ENCODE measurements around the gene CNTN4. TPM values are rescaled to one million over a fixed set of nuclear protein-coding genes. Genes with fewer than 3 reads are reported as not detected.

Gene CNTN4
- total RNA-seq, 6 experiments from 2014 or later = not detected

DNA sequence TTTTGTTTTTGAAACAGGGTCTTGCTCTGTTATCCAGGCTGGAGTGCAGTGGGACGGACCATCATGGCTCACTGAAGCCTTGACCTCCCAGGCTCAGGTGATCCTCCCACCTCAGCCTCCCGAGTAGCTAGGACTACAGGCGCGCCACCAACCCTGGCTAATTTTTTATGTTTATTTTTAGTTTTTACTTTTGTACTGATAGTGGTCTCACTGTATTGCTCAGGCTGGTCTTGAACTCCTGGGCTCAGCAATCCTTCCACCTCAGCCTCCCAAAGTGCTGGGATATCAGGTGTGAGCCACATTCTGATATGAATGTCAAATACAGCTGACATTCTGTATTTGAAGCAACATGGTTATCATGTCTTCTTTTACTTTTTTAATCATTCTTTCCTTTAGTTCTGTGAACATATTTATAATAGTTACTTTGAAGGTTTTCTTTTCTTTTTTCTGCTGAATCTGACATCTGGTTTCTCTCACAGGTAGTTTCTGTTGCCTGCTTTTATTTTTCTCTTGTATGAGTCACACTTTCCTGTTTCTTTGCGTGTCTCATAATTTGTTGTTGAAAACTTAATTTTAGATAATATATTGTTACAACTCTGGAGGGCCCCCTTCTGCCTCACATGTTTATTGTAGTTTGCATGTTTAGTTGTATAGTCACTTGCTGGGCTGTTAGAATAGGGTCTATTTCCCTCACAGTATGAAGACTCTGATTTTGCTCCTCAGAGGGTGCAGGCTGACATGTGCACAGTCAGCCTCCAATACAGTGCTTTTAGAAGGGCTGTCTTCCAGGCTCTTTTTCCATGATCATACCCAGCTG, 8.4 kb upstream of the CNTN4 start:
- Mint-ChIP-seq H3K4me3 (no peak overlapping the region), H3K9me3 (peaks cover 41% of the 10 kb centered on the region), H3K27me3 (ENCODE audit: insufficient read depth) (no peaks in the 10 kb centered on the region; the same call in 1 of the 2 replicates), H3K4me1 (ENCODE audit: low read depth) (no peaks in the 10 kb centered on the region), H3K27ac (no peak overlapping the region), H3K36me3 (ENCODE audit: low read depth) (0 out of 2 replicates have a peak, but pooled peaks cover 4% of the 10 kb centered on the region)
- no peak for DNase-seq
- TF ChIP-seq, protein P1, sequence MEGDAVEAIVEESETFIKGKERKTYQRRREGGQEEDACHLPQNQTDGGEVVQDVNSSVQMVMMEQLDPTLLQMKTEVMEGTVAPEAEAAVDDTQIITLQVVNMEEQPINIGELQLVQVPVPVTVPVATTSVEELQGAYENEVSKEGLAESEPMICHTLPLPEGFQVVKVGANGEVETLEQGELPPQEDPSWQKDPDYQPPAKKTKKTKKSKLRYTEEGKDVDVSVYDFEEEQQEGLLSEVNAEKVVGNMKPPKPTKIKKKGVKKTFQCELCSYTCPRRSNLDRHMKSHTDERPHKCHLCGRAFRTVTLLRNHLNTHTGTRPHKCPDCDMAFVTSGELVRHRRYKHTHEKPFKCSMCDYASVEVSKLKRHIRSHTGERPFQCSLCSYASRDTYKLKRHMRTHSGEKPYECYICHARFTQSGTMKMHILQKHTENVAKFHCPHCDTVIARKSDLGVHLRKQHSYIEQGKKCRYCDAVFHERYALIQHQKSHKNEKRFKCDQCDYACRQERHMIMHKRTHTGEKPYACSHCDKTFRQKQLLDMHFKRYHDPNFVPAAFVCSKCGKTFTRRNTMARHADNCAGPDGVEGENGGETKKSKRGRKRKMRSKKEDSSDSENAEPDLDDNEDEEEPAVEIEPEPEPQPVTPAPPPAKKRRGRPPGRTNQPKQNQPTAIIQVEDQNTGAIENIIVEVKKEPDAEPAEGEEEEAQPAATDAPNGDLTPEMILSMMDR (IDR thresholded peaks at IDR 0.05) = no peak

DNA sequence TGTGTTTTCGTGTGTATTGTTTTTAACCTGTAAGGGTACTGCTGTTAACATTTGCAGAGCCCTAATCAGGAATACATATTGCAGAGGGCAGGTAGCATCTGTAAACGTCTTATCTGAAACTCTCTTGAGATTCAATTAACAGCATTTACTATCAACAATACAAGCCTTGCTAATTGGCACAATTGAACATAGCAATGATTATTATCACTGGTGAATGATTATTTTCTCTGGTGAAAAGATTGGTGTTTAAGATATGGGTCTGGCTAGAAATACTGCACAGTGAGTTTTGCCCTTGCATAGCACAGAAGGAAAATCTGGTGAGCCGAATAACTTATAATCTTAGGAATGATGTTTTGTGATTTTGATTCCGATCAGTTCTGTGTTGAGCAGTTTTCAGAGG, 5.9 kb upstream of the CNTN4 start:
- Mint-ChIP-seq H3K36me3 (ENCODE audit: low read depth) (0 out of 2 replicates have a peak, but pooled peaks cover 4% of the 10 kb centered on the region), H3K27ac (no peak overlapping the region), H3K9me3 (peaks cover 28% of the 10 kb centered on the region), H3K27me3 (ENCODE audit: insufficient read depth) (peaks cover 3% of the 10 kb centered on the region), H3K4me3 (no peak overlapping the region), H3K4me1 (ENCODE audit: low read depth) (no peaks in the 10 kb centered on the region)
- TF ChIP-seq, protein P1 (IDR thresholded peaks at IDR 0.05) = no peak
- DNase-seq = no peak

DNA sequence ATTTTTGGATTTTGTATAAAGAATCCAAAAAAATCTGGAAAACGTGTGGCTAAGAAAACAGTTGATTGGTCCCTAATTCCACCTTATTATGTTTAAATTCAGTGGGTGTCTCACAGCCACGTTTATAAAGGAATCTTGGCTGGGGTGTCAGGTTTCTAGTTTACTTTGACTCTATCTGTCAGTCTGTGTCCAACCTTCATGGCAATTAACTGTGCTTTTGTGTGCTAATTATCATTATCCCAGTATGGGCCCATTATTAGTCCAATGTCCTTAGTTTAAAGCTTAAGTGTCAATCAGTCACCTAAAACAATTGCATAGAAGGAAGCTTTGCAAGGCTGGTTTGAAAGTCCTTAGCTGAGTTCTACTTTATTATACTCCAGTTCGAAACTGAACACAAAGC, 3.7 kb upstream of the CNTN4 start:
- Mint-ChIP-seq H3K4me3 (no peak overlapping the region), H3K27ac (no peak overlapping the region)
- TF ChIP-seq, protein P1 (IDR thresholded peaks at IDR 0.05) = no peak

DNA sequence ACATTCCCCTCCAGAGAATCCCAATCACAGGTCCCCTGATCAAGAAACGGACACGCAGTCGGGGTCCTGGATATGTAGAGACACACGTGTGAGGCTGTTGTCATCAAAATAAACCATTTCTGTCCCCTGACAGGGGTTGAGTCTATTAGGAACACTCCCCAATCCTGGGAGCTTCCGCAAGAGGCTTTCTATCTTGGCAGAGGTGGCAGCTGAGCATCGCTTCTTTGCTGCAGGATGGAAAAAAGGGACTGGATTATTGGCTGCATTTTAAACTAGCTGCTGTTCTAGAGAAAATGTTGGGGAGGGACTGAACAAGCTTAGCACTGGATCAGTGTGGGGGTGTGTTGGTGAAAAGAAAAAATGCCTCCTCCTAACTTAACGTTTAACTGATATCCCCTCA, 2.5 kb upstream of the CNTN4 start:
- H3K4me1 Mint-ChIP-seq (ENCODE audit: low read depth) = no peaks in the 10 kb centered on the region
- H3K9me3 Mint-ChIP-seq = peaks cover 38% of the 10 kb centered on the region
- TF ChIP-seq, protein P1 (IDR thresholded peaks at IDR 0.05) = no peak
- no peak overlapping the region for H3K27ac Mint-ChIP-seq
- peaks cover 12% of the 10 kb centered on the region; the same call in 1 of the 2 replicates for H3K36me3 Mint-ChIP-seq (ENCODE audit: low read depth)
- H3K4me3 Mint-ChIP-seq = no peak overlapping the region
- no peak for DNase-seq
- H3K27me3 Mint-ChIP-seq (ENCODE audit: insufficient read depth) = peaks cover 3% of the 10 kb centered on the region; the same call in 1 of the 2 replicates

More for the DNA sequence above, 3.7 kb upstream of the CNTN4 start:
- Mint-ChIP-seq H3K36me3 (ENCODE audit: low read depth) (peaks cover 7% of the 10 kb centered on the region; the same call in 1 of the 2 replicates), H3K27me3 (ENCODE audit: insufficient read depth) (peaks cover 3% of the 10 kb centered on the region; the same call in 1 of the 2 replicates), H3K9me3 (peaks cover 36% of the 10 kb centered on the region), H3K4me1 (ENCODE audit: low read depth) (no peaks in the 10 kb centered on the region)
- no peak for DNase-seq

DNA sequence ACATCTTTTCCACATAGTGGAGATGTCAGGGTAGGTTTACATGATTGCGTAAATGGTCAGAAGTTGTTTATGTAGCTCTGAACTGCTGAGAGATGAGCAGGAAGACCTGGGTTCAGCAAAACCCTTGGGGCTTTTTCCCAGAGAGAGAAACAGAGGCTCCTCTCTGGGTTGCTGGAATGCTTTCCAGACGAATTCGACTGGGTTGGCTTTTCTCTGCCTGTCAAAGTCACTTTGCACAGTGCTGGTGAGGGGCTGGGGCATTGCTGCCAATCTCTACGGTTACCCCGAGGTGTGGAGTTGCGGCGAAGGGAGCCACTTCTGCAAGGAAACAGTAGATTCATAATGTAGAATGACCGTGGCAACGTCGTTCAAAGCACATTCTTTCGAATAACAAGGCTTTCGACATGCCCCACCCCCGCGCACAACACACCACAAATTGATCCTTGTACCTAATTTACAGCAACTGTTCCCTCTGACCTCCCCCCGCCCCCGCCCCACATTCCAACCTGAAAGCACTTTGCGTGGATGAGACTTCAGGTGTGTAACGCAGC, 950 bp upstream of the CNTN4 start:
- peaks cover 12% of the 10 kb centered on the region; the same call in 1 of the 2 replicates for H3K36me3 Mint-ChIP-seq (ENCODE audit: low read depth)
- no peak for DNase-seq
- no peaks in the 10 kb centered on the region for H3K4me1 Mint-ChIP-seq (ENCODE audit: low read depth)
- peaks cover 3% of the 10 kb centered on the region; the same call in 1 of the 2 replicates for H3K27me3 Mint-ChIP-seq (ENCODE audit: insufficient read depth)
- TF ChIP-seq, protein P1 (IDR thresholded peaks at IDR 0.05) = no peak
- peaks cover 33% of the 10 kb centered on the region for H3K9me3 Mint-ChIP-seq
- no peak overlapping the region for H3K27ac Mint-ChIP-seq
- H3K4me3 Mint-ChIP-seq = no peak overlapping the region
